B cell (primary cell): ENCODE results near the gene SNRNP70. TPM values are rescaled to one million over a fixed set of nuclear protein-coding genes. Genes with fewer than 3 reads are reported as not detected.

Source experiments
- ATAC-seq: fragments of 200-7000 bp; cut with Tn5 transposase; one replicate; pipeline ENCODE4 v1.10.0; 2021; ENCODE audit warnings: low read depth, mild to moderate bottlenecking, moderate number of reproducible peaks, moderate library complexity
- CTCF ChIA-PET: fragments of 350-600 bp; sonication (Branson Sonifier 250); formaldehyde crosslinking; loops from one replicate; lab custom pipeline; 2021; ENCODE audit warnings: antibody characterized with exemption, inconsistent platforms; lab: Charles Lee
- POLR2A ChIA-PET: fragments of 350-600 bp; sonication (Branson Sonifier 250); formaldehyde crosslinking; loops from one replicate; lab custom pipeline; 2021; ENCODE audit warnings: antibody characterized with exemption; lab: Charles Lee
- DNase-seq: peaks from one replicate; pipeline ENCODE4 v3.0.0; 2013
- H2AFZ ChIP-seq: 2 replicates; pipeline ENCODE4 v1.6.1; 2012; ENCODE audit warnings: mild to moderate bottlenecking, low read depth, low read length; ENCODE audit not compliant: insufficient read depth, poor library complexity, severe bottlenecking
- H3K27ac ChIP-seq, 2 donors: 1 replicate in 1 of 2; 2 replicates in 1 of 2; pipeline ENCODE4 v1.5.1; 2012 to 2013; ENCODE audit warnings: low read length in 2 of 2, mild to moderate bottlenecking in 2 of 2, moderate library complexity in 1 of 2
- H3K27me3 ChIP-seq, 4 experiments: fragments of 200-600 bp in 1 of 4; sonication (generic) in 1 of 4; replicated peaks in 1 of 4; 1 replicate in 2 of 4; 2 replicates in 2 of 4; pipeline versions ENCODE4 v1.6.1 to v1.7.0; 2013 to 2016; ENCODE audit warnings: low read length in 3 of 4, mild to moderate bottlenecking in 2 of 4, mixed read lengths in 1 of 4, moderate library complexity in 1 of 4; ENCODE audit not compliant: insufficient read depth in 4 of 4, control insufficient read depth in 3 of 4; ENCODE audit errors: control extremely low read depth in 1 of 4
- H3K36me3 ChIP-seq, 2 experiments: replicated peaks in 1 of 2; 1 replicate in 1 of 2; 2 replicates in 1 of 2; pipeline versions ENCODE4 v1.6.1 to v1.7.1; 2013; ENCODE audit warnings: low read length in 1 of 2; ENCODE audit not compliant: insufficient read depth in 2 of 2, control insufficient read depth in 1 of 2; ENCODE audit errors: control extremely low read depth in 1 of 2, extremely low read depth in 1 of 2
- H3K4me1 ChIP-seq, 2 donors: fragments of 200-600 bp in 1 of 2; sonication (generic) in 1 of 2; 1 replicate in 1 of 2; 2 replicates in 1 of 2; pipeline versions ENCODE4 v1.5.1 to v1.6.1; 2013 to 2017; ENCODE audit warnings: low read length in 2 of 2; ENCODE audit not compliant: control insufficient read depth in 2 of 2, insufficient read depth in 2 of 2
- H3K4me2 ChIP-seq: replicated peaks from 2 replicates; pipeline ENCODE3; 2012; ENCODE audit warnings: mild to moderate bottlenecking, low read depth, low read length; ENCODE audit not compliant: poor library complexity, severe bottlenecking
- H3K4me3 ChIP-seq, 5 experiments: fragments of 200-600 bp in 1 of 5; sonication (generic) in 1 of 5; 1 replicate in 3 of 5; 2 replicates in 2 of 5; pipeline versions ENCODE4 v1.5.1 to v1.7.0; 2011 to 2016; ENCODE audit warnings: low read length in 4 of 5, mild to moderate bottlenecking in 4 of 5, low read depth in 2 of 5, control low read depth in 1 of 5, moderate library complexity in 1 of 5; ENCODE audit not compliant: insufficient read depth in 1 of 5; ENCODE audit errors: control extremely low read depth in 1 of 5, extremely low read depth in 1 of 5
- H3K79me2 ChIP-seq: fragments of 200-600 bp; sonication (generic); one replicate; pipeline ENCODE4 v1.6.0; 2016; ENCODE audit warnings: low read length; ENCODE audit not compliant: control insufficient read depth, insufficient read depth
- H3K9ac ChIP-seq: fragments of 200-600 bp; sonication (generic); 2 replicates; pipeline ENCODE4 v1.6.1; 2017; ENCODE audit warnings: mild to moderate bottlenecking, low read length, moderate library complexity
- H3K9me3 ChIP-seq, 3 donors: one replicate each; pipeline versions ENCODE4 v1.6.1 to v1.7.1; 2013; ENCODE audit warnings: low read length in 2 of 3; ENCODE audit not compliant: control insufficient read depth in 2 of 3, insufficient read depth in 1 of 3; ENCODE audit errors: control extremely low read depth in 1 of 3
- H4K20me1 ChIP-seq: 2 replicates; pipeline ENCODE4 v1.6.0; 2012; ENCODE audit warnings: mild to moderate bottlenecking, low read length; ENCODE audit not compliant: insufficient read depth, control insufficient read depth, poor library complexity, severe bottlenecking
- H3K27ac Mint-ChIP-seq: one replicate; pipeline ENCODE4 v1.8.0; 2021; ENCODE audit warnings: mixed read lengths
- H3K27me3 Mint-ChIP-seq: one replicate; pipeline ENCODE4 v1.8.0; 2021; ENCODE audit warnings: mixed read lengths
- H3K4me1 Mint-ChIP-seq: one replicate; pipeline ENCODE4 v1.8.0; 2021; ENCODE audit warnings: mixed read lengths
- H3K4me3 Mint-ChIP-seq: one replicate; pipeline ENCODE4 v1.8.0; 2021; ENCODE audit warnings: mixed read lengths
- H3K9me3 Mint-ChIP-seq: one replicate; pipeline ENCODE4 v1.8.0; 2022; ENCODE audit warnings: mixed read lengths; ENCODE audit not compliant: insufficient read depth
- CTCF ChIP-seq: fragments of 200-600 bp; IDR thresholded peaks from one replicate; pipeline ENCODE4 v1.8.0; 2022; ENCODE audit warnings: antibody characterized with exemption, mild to moderate bottlenecking
- EZH2 ChIP-seq: IDR thresholded peaks from 2 replicates; pipeline ENCODE4 v1.6.1; 2012; ENCODE audit warnings: borderline replicate concordance, low read depth, mild to moderate bottlenecking, moderate library complexity, low read length; ENCODE audit not compliant: insufficient read depth, poor library complexity, severe bottlenecking
- WGBS: methylation state at CpG from one replicate; pipeline ENCODE4 v1.1.5; 2013; ENCODE audit warnings: missing lambda C conversion rate; ENCODE audit not compliant: insufficient coverage; 5-methylcytosine and 5-hydroxymethylcytosine counted together
- intact Hi-C: fragments of 100-400 bp; cut with micrococcal nuclease; formaldehyde crosslinking; loops from one replicate; pipeline ENCODE4 v1.10.0; 2022
- polyA plus RNA-seq: library from polyadenylated mRNA; depleted of rRNA; stranded (reverse); fragments of >200 nt; gene quantifications from 2 replicates; pipeline ENCODE4 v1.2.3, GENCODE V29; 2012
- total RNA-seq, 2 donors: library from RNA; stranded (reverse); fragments of 120-200 nt in 1 of 2; gene quantifications; 1 replicate in 1 of 2; 2 replicates in 1 of 2; pipeline versions ENCODE4 v1.2.3 to v1.2.4, GENCODE V29; 2013 to 2022

SNRNP70 gene
- total and polyA plus RNA-seq, 2 donors (not counting 1 experiment from before 2014, with no cell fraction given), result 598 to 954 TPM

- Mint-ChIP-seq H3K4me3 (peak within 1 kb of the TSS; percentile 7), H3K4me1 (peaks cover 26% of the 10 kb centered on the region), H3K27ac (no peak within 1 kb of the TSS), H3K9me3 (peaks cover 2% of the 10 kb centered on the region), H3K27me3 (peaks cover 52% of the 10 kb centered on the region)
- no peak for ATAC-seq
- no peak within 1 kb of the TSS for H3K4me3 ChIP-seq
- no peak for DNase-seq
- WGBS, result 69% methylated on average over 18 of the region's 19 CpGs
- H3K79me2 ChIP-seq, result no peaks in the 10 kb centered on the region
- H3K4me2 ChIP-seq, result no peak within 1 kb of the TSS
- TF ChIP-seq EZH2 (no peak), CTCF (no peak)
- H3K27me3 ChIP-seq, result peaks cover 0 to 65% (median 20%) of the 10 kb centered on the region in 4 experiments
- ChIA-PET CTCF (interaction anchor here (0.6 to 1.7 kb wide), 3 partner anchors 44 to 61 kb away, joined by 3 to 6 read pairs (median 3); no protein-coding TSS in a partner anchor), POLR2A (no interaction called here)
- no peak within 1 kb of the TSS for H3K9ac ChIP-seq
- peaks cover 28 to 34% of the 10 kb centered on the region in 2 donors for H3K4me1 ChIP-seq
- H3K9me3 ChIP-seq, result peaks cover 0 to 38% (median 7%) of the 10 kb centered on the region in 3 donors
- no peaks in the 10 kb centered on the region for H4K20me1 ChIP-seq
- H2AFZ ChIP-seq, result no peak within 1 kb of the TSS
- H3K27ac ChIP-seq, result no peak within 1 kb of the TSS
- intact Hi-C loops, result no loop called here
- H3K36me3 ChIP-seq, result no peaks in the 10 kb centered on the region
Observed at GRCh38 chr19:49155005-49155819, 70.0 kb downstream of the SNRNP70 start, which contains the start of gene HRC. TSS of gene HRC (minus strand) at chr19:49155396. CDS start at chr19:49155237, 159 bp downstream.

DNA sequence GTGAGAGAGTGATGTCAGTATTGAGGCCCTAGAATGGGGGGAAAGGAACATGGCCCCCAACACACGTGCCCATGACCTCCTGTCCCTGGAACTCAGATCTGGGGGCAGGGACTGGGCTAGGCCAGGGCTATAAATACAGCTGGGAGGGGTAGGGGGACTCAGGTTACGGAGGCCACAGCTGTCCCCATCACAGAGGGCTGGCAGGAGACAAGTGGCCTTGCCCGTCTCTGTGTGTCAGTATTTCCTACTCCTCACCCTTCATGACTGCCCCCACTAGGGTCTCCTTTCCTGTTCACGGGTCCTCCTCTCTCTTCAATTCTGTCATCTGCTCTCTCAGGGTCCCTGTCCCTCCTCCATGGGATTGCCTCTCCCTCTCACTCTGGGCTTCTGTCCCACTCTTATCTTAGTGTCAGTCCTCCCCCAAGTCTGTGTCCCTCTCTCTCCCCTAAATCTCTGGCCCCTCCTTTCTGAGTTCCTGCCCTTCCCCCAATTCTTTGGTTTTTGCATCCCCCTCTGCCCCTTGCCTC, 70.6 kb downstream of the SNRNP70 start:
- no peak overlapping the region for H3K4me3 Mint-ChIP-seq
- no peak overlapping the region for H3K9ac ChIP-seq
- POLR2A ChIA-PET, result no interaction called here
- H3K27ac Mint-ChIP-seq, result no peak overlapping the region
- DNase-seq (no peak), ATAC-seq (no peak)
- H4K20me1 ChIP-seq, result no peaks in the 10 kb centered on the region
- H3K27ac ChIP-seq, result no peak overlapping the region
- peaks cover 23% of the 10 kb centered on the region for H3K4me1 Mint-ChIP-seq
- H3K27me3 Mint-ChIP-seq, result peaks cover 55% of the 10 kb centered on the region
- peaks cover 0 to 63% (median 17%) of the 10 kb centered on the region in 4 experiments for H3K27me3 ChIP-seq
- intact Hi-C loops, result no loop called here
- CTCF ChIA-PET, result interaction anchor here (0.6 to 1.7 kb wide), 3 partner anchors 44 to 60 kb away, joined by 3 to 6 read pairs (median 3); no protein-coding TSS in a partner anchor
- H2AFZ ChIP-seq, result no peak overlapping the region
- H3K9me3 ChIP-seq, result peaks cover 0 to 38% (median 7%) of the 10 kb centered on the region in 3 donors
- H3K36me3 ChIP-seq, result no peaks in the 10 kb centered on the region
- H3K79me2 ChIP-seq, result no peaks in the 10 kb centered on the region
- no peak overlapping the region for H3K4me2 ChIP-seq
- peaks cover 21 to 27% of the 10 kb centered on the region in 2 donors for H3K4me1 ChIP-seq
- peaks cover 2% of the 10 kb centered on the region for H3K9me3 Mint-ChIP-seq
- no peak overlapping the region for H3K4me3 ChIP-seq
- WGBS, result 54% methylated on average over 3 of the region's 4 CpGs
- no peak for TF ChIP-seq CTCF
- TF ChIP-seq EZH2, result no peak
